Measurements from ENCODE around the gene BCL11A.

- TF ChIP-seq CTCF (IDR thresholded peaks at IDR 0.05) (no peak), POLR2A (IDR thresholded peaks at IDR 0.05) (no peak), POLR2AphosphoS5 (IDR thresholded peaks at IDR 0.05) (no peak), EP300 (IDR thresholded peaks at IDR 0.05) (no peak)
These were observed 126.6 kb downstream of the BCL11A start for GRCh38 chr2:60426880-60427279.
